Inflammatory macrophage treated with lipopolysaccharide for 4 hours (primary cell): Measurements from ENCODE around the gene UBE4B.

Experiments used
- DNase-seq: peaks from one replicate; pipeline ENCODE4 v3.0.0-alpha.2; 2020

Gene UBE4B

DNA sequence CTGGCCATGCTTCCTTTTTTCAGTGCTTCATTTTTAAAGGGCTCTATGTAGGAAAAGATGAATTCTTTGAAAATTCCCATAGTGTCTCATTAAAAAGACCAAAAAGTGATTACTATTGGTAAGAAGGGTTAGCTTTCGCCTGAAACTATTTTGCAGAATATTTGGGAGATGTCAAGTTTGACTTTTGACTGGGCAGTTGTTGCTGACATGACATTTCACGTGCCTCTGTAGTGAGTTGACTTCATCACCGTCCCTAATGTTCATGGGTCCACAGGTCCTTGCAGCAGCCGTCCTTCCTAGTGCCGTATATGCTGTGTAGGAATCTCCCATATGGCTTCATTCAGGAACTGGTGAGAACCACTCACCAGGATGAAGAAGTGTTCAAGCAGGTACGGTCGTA lies 88.9 kb downstream of the UBE4B start:
- no peak for DNase-seq

DNA sequence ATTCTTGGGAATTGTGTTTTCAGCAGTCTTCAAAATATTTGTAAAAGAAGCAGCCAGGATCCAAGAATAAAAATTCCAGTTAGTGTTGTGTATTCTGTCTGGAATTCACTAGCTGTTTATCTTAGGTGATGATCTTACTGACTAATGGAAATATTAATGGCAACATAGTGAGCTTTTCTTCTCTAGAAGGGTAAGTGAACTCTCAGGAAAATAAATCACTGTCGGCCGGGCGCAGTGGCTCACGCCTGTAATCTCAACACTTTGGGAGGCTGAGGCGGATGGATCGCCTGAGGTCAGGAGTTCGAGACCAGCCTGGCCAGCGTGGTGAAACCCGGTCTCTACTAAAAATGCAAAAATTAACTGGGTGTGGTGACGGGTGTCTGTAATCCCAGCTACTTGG lies 90.2 kb downstream of the UBE4B start:
- DNase-seq: no peak

DNA sequence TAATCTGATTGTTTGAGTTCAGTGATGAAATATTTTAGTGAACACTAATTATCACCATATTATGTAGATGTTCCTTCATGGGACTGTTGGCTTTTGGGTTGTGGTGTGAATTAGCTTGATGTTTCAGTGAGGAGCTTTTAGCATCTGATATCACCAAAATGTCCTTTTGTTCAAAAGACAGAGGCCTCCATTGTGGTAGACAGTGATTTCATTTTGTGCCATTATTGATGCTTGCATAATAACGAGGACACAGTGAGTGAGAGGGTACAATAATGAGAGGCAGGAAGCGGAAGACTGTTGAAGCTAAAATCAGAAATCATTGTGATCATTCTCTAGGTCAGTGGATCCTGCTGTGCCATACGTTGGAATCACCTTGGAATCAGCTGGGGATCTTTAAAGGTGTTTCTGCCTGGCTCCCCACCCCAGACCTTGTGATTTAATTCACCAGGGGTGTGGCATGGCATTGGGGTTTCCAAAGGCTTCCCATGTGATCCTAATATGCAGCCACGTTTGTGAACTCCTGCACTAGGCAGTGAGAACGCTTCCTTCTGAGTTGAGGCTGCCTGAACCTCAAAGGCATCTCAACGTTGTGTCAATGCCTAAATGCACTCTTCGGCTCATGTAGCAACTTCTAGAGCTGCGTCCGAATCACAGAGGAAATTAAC lies 95.5 kb downstream of the UBE4B start:
- no peak for DNase-seq

DNA sequence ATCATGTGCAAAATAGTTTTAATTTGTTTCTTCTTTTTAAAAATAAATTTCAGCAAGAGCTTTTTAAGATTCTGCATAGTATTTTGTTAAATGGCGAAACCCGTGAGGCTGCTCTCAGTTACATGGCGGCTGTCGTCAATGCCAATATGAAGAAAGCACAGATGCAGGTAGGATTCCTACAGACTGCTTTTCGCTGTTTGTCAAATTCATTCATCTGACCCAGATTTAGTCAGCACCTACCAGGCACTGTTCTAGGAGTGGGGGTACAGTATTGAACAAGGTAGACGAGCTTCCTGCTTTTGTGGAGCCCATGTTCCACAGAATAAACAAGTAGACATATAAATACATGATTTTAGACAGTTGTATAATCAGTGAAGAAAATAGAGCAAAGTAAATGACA lies 99.6 kb downstream of the UBE4B start:
- no peak for DNase-seq

- no peak for DNase-seq
These were observed 100.1 kb downstream of the UBE4B start for GRCh38 chr1:10132852-10133251.

DNA sequence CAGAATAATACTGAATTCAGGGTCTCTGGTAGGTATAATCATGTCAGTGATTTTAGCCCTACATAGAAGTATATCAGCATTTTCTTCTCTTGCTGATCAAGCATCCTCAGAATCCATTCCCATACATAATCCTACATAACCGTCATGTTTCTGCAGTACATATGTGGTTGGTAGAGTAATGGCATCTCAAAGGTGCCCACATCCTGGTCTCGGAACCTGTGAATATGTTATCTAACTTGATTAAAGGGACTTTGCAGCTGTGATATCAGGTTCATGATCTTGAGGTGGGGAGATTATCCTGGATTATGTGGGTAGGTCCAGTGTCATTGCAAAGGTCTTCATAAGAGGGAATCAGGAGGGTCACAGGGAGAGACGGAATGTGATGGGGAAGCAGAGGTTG lies 108.2 kb downstream of the UBE4B start:
- DNase-seq: no peak

DNA sequence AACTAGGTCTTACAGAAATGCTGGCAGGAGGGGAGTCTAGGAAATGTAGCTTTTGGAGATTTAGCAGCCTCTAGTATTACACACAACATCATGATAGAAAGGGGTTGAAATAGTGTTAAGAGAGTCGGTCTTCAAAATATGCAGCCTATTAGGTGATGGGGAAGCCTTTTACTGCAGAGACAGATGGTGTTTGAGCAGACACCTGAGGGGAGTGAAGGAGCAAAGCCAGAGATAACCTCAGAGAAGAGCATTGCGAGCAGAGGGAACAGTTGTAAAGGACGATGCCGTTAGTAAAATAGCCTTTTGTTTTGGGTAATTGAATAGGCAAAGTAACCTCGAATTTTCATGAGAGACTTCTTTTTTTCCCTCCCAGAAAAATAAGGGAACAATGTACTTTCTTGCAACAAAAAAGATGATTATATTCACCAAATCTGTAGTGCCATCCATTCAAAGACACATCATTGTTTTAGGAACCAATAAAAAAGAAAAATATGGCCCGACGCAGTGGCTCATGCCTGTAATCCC lies 111.3 kb downstream of the UBE4B start:
- DNase-seq: no peak

GRCh38 chr1:10146391-10146790 lies 113.6 kb downstream of the UBE4B start:
- DNase-seq: no peak

DNA sequence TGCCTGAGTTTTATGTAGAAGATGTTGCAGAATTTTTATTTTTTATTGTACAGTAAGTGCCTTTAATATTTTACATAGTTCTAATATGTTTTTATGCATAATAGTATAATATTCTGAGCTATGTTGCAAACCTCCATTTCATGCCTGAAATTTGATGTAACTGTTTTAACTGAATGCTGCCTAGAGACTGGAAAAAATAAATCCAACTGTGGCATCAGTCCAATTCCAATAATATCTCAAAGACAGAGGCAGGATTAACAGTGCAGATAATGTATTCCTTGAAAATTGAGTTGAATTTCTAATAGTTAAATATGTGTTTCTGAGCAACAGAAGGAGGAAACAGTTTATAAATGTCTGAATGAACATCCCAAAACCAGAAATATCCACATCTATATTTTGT lies 116.5 kb downstream of the UBE4B start:
- DNase-seq: no peak

DNA sequence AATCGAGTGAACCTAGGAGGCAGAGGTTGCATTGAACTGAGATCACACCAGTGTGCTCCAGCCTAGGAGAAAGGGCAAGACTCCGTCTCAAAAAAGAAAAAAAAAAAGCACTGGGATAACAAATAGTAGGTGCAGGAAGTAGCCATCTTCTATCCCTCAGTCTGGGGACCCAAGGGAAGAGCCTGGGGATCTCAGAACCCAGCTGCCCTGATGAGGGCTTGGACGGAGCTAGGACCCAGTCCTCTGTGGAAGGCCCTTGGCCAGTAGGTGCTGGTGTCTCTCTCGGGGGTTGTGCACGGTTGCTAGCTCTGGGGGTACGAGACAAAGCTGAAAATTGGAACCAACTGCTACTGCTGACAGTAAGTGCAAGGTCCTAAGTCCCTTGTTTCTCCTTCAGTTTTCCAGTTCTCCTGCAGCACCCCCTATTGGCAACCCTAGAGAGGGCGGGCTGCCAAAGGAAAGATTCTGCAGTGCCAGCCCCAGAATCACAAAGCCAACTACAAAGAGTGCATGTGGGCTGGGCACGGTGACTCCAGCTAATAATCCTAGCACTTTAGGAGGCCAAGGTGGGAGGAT lies 120.0 kb downstream of the UBE4B start:
- peak; percentile 27 for DNase-seq

DNA sequence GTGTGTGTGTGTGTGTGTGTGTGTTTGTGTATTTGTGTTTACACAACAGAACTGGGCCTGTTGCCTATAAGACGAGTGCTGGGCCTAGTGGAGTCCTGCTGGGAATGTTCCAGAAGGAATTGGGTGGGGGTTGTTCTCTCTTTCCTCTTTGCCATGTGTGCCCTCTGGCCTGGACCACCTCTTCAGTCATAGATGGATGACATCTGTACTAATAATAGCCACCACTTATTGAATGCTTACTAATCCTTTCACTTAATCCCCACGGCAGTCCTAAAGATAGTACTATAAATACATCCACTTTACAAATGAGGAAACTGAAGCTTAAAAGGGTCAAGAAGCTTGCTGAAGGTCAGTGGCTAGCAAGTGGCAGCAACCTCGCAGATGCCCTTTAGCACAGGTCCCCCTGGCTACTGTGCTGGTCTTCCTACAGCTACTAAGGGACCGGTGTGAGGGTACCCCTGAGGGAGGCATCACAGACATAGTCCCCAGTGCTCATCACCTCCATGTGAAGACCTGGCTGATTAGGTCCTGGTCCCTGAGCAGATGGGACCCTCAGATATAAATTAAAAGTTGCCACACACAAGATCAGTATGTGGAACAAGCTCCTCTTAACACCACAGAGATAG lies 122.4 kb downstream of the UBE4B start:
- no peak for DNase-seq

DNA sequence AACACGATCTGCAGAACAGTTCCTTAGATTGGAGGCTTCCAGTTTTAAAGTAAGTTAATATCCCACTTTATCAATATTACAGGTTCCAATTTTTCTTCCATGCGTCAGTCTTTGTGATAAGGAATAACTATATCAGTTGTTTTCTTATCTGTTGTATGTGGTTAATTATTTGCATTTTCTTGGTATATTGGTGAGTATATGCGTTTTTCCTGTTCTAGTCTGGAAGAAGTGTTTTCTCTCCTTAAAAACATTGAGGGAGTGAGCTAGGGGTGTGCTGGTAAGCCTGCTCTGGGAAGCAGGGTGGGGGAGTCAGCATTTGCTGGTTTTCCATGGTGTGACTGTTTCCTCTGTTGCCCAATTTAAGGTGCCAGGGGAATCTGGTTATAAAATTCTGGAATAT lies 127.4 kb downstream of the UBE4B start:
- DNase-seq: no peak

DNA sequence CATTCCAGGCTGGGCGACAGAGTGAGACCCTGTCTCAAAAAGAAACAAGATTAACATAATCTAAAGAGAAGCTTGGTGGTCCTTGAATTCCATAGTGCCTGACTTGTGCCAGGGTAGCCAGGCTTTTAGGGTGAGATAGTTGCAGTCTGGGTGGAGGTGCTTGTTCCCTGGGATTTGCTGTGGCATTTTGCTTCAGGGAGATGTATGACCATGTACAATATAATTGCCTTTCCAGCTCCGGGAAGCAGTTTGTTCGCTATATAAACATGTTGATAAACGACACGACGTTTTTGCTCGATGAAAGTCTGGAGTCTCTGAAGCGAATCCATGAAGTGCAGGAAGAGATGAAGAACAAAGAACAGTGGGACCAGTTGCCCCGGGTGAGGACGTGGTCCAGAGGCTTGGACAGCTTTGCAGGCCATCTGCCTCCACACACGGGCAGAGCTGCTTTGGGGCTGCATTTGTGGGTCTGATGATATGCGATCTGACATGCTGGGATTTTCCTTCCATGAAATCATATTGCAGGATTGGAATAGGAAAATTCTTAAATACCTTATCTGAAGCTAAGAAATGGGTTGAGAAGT lies 128.2 kb downstream of the UBE4B start:
- no peak for DNase-seq

DNA sequence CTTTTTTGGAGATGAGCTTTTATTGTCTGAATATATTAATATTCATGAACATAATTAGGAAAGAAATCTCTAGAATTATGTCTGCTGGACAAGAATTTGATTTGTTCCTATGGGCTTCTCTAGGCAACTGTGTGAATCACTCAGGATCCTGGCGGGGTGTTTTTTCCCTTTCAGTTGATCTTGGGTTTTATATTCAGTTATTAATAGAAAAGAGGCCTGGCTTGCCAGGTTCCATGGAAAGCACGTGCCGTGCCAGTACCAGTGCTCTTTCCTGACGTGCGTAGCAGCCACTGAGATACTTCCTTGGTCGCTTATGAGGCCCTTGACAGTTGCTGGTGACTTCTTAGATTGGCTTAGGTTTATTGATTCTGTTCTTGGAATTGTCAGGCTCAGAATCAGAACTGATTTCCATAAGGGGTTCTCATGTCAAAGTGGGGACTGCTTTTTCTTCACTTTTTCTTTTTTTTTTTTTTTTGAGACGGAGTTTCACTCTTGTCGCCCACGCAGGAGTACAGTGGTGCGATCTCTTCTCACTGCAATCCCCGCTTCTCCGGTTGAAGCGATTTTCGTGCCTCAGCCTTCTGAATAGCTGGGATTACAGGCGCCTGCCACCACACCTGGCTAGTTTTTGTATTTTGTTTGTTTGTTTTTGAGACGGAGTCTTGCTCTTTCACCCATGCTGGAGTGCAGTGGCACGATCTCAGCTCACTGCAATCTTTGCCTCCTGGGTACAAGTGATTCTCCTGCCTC lies 129.0 kb downstream of the UBE4B start:
- DNase-seq: no peak

GRCh38 chr1:10168912-10169514 lies 136.3 kb downstream of the UBE4B start:
- DNase-seq: no peak

- DNase-seq: no peak
These were observed 137.4 kb downstream of the UBE4B start for GRCh38 chr1:10170239-10170574.

DNA sequence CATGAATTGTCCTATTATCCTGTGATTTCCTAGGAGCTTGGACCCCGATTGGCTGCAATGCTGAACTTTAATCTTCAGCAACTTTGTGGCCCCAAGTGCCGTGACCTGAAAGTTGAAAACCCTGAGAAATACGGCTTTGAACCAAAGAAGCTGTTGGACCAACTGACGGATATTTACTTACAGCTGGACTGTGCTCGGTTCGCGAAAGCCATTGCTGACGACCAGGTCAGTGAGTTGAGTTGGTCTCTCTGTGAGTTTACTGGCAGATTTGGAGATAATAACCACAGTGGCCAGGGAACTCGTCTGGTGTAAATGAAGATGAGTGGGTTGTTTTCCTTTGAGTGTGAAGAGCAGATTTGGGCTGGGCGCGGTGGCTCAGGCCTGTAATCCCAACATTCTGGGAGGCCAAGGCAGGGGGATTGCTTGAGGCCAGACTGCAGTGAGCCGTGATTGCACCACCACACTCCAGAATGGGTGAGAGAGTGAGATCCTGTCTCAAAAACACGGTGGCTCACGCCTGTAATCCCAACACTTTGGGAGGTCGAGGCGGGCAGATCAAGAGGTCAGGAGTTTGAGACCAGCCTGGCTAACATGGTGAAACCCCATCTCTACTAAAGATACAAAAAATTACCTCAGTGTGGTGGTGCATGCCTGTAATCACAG lies 138.5 kb downstream of the UBE4B start:
- DNase-seq: no peak

DNA sequence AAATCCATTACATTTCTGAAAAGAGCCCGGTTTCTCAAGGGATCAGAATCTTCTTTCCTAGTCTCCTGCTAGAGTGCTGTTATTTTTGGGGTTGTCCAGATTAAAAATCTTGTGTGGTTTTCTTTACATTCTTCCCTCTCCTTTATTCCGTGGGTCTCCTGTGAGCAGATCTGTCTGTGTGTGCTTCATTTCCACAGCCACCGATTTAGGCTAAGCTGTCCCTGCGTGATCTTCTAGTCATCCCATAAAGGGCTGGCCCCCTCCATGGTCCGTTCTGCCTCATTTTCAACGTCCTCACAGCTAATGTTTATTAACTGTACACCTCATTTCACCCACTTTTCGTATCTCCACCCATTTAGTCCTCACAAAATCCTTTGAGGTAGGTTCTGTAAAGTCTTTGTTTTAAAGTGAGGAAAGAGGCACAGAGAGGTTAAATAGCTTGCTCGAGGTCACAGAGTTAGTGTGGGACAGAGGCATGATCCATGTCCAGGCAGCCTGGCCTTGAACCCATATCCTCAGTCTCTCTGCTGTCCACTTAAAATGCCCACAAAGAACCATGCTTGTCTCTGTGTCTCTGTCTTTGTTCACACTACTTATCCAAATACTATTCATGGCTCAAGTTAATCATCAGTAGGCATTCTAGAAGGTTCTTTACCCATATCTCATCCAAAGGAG lies 139.4 kb downstream of the UBE4B start:
- no peak for DNase-seq

DNA sequence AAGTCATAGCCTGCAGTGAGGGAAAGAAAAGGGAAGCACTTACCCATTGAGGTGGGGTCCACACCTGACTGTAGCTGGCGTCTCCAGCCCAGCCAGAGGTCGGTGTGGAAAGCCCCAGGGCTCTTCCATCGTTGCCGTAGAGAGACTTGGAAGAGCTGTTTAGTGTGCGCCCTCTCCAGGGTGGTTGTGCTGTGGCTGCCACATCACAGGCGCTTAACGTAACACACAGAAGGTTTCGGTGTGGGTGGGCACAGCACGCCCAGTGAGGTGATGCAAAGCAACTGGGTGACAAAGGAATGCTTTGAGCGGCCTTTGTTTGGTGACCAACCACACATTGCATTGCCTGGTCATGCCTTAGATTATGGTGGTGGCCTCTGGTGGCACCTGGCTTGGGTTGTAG lies 140.8 kb downstream of the UBE4B start:
- no peak for DNase-seq

DNA sequence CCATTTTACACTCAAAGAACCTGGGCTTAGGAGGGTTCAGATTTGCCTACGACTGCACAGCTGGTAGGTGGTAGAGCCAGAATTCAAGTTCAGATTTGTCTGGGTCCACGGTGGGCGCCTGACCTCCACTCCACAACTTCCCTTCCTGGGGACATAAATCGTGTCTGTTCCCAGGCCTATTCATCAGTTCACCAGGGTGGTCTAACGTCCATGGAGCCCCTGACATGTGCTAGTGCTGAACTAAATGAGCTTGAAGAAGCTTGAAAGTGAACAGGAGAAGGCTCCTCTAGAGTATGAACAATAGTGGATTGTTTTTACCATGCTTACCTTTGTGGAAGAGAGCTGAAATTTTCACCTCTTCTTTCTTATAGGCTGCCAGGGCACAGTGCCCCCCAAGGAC lies 145.1 kb downstream of the UBE4B start:
- DNase-seq: no peak

DNA sequence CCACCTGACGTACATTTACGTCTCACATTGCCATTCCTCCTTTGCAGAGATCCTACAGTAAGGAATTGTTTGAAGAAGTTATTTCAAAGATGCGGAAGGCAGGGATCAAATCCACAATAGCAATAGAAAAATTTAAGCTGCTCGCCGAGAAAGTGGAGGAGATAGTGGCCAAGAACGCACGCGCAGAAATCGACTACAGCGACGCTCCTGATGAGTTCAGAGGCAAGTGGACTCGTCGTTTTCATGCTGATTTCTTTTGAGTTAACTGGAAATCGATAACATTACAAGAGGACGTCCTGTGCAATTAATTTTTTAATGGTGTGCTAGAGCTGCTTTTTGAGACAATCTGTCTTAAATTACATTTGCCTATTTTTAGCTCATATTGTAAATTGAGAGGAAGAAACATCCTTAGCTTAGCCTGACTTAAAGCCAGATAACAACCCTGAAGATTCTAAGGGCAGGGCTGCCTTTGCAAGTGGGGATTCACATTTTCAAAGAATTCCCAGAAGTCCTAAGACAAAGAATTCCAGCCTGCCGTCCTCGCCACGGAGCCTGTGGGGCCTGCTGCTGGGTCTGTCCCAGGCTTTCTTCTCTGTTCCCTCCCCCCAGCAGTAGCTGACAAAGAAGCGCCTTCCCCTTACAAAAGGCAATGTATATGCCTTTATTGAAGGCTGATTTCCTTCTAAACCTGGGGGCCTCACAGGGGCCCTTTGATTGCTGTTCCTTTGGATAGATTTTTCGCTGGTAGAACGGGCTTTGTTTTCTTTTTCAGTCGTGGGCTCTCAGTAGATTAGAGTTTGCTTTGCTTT lies 146.0 kb downstream of the UBE4B start:
- no peak for DNase-seq
